ENCODE results near the gene FREM2.

FREM2 gene

DNA sequence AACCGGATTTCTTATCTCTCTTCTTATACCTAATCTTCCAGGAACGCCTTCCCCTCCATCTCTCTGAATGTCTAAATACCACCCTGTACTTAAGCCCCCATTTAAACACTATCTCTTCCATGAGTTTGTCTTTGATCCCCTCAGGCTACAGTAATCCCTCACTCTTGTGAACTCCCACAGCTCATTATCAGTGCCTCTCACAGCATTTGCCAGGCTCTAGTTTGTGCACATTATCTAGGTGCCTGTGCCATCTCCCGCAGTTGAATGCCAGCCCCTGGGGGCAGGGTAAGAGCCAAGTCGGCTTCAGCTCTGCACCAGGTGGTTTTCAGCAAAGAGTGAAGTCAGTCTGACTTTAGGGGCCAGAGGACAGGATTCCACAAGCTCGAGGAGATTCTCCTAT, 71.4 kb downstream of the FREM2 start:
- in situ Hi-C loops (cut with HindIII; ENCODE audit: low sequenced_read_pairs) = no loop called here

DNA sequence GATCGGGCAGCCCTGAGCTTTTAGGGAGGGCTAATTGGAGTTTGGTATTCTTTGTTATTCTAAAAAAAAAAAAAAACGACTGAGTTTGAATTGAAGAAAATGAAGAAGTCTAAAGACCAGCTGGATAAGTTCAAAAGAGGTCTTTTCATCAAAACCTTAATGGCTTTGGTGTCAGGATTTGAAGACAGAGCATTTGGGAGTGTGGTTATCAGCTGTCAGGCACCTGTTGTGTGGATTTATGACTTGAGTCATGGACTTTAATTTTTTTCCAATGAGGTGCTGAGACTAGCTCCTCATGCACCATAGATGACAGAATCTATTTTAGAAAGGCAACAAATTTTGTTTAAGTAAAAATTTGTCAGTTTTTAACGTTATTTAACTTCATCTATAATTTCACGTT, 72.5 kb downstream of the FREM2 start:
- in situ Hi-C loops (cut with HindIII; ENCODE audit: low sequenced_read_pairs) = no loop called here

DNA sequence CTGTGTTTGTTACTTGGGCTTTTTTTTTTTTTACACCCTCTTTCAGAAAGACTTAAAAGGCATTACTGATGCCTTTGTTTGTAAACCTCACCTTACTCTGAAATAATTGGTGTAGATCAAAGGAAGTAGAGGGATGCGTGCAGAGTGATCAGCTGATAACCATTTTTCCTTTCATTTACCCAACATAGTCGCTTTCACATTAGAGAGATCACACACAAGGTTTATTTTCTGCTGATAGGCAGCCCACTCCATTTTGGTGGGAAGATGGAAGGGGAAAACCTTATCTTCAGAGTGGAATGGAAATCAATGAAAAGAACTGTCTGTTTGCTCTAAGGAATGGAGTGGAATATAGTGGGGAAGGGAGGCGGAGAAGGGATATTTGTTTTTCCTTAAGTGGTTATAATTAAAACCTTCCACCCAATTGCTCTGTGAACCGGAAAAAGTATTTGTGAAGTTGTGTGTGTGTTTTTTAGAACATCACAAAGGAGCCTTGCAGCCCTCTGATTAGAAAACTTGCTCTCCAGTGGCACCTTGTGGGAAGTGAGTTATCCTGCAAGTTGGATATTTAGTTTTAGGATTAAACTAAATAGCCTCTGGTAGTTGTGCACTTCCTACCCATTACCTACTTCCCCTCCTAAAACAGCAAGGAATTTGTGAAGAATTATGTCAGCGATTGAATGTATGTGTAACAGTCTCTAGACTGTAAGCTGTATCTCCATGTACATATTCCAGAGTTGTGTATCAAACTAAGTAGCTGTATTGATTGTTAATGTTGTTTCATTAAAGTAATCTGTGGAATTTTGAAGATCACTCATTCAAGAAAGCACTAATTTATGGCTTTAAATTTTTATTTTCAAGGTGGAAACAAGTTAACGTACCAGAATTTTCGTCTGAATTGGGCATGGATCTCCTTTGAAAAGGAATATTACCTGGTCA, 76.8 kb downstream of the FREM2 start:
- in situ Hi-C loops (cut with HindIII; ENCODE audit: low sequenced_read_pairs) = no loop called here

DNA sequence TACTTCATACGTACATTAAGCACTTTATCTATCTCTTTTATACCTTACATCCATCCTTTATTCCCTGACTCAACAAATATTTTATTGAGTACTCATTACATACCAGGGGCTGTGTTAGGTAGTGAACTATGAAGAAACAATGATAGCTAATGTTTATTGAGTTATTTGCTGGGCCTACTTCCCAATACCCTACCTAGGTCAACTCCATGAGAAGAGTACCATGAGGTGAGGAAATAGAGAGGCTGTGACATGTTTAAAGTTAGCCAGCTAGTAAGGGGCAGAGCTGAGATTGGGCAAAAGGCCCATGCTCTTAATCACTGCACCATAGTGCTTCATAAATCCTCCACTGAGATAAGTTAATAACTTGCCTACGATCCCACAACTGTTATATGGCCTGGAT, 79.9 kb downstream of the FREM2 start:
- in situ Hi-C loops (cut with HindIII; ENCODE audit: low sequenced_read_pairs) = no loop called here

DNA sequence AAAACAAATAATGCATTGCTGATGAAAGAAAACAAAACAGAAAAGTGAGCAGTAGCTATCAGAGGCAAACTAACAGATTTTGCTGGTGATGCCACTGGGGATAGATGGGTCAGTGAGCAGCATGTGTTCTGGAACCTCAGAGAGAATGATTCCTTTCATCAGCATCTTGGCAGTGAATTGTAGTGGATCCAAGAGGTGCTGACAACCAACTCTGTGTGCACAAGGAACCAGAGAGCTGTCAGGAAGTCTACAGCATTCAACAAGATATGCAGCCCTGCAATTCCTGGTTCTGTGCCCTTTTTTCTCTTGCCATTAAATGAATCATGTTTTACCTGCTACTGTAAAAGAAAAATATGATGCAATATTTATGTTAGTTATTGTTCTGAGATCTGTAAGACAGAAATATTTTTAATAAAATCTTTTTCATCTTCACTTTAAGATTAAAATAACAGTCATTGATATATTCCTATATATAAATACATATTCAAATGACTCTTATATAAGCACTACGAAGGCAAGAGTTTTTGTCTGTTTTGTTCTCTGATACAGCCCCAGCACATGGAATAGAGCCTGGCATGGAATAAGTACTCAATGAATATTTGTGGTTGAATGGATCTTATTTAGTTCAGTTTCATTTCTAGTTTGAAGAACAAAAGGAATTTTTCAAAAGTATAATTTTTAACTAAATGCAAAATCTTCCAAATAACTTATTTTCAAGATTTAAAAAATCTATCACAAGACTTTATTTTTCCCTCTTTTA, 80.8 kb downstream of the FREM2 start:
- in situ Hi-C loops (cut with HindIII; ENCODE audit: low sequenced_read_pairs) = no loop called here

DNA sequence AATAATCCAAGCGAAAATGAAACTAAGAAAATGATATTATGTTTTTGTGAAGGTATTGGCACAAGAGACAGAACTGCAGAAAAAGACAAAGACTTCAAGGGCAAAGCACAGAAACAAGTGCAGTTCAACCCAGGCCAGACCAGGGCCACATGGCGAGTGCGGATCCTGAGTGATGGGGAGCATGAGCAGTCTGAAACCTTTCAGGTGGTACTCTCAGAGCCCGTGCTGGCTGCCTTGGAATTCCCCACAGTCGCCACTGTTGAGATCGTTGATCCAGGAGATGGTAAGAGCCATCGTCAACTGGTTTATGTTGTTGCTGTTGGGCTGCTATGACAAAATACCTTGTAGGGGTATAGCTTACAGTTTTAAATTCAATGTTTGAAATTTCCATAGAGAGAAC, 82.6 kb downstream of the FREM2 start:
- in situ Hi-C loops (cut with HindIII; ENCODE audit: low sequenced_read_pairs) = no loop called here

DNA sequence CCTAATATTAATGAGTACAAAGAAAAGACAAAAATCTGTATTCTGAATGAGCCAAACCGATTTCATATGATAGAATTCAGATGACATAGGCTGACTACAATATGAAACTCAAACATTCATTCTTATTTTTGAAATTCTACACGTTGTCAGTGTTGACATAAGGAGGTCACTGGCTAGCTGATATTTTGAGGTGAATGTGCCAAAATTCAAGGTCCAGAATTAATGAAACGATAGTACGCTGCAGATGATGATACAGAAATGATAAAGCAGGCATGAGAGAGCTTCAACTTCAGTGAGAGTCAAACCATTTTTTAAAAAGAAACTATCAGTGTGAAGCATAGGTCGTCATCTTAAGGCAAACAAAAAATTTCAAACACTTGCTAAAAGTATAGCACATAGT, 88.2 kb downstream of the FREM2 start:
- in situ Hi-C loops (cut with HindIII; ENCODE audit: low sequenced_read_pairs) = no loop called here

DNA sequence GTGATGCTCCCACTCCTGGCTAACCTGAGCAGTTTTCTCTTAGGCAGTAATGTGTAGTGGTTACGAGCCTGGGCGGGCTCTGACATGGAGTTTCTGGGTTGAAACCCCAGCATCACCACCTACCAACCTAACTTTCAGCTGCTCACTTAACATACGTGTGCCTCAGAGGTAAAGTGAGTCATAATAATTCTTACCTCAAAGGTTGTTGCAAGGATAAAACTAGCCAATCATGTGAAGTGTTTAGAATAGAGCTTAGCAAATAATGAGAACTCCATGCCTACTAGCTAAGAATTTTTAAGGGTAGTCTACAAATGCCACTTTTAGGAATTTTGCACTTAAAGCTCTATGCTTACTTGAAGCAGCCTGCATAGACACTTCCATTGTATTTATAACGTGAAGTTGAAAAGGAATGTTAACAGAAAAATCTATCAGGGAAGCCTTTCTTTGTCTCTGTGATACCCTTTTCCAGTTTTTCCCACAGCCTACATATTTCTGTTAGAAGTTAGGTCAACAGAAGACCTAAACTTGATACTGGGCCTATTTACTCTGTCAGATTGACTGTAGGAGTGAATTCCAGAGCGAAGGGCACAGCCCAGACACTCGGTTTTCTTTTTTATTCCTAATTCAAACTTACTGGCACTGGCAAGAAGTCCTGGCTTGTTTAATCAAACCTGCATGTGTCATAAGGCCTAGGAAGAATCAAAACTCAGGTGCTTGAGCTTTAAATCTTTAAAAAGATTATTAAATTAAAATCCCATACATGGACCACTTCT, 90.7 kb downstream of the FREM2 start:
- in situ Hi-C loops (cut with HindIII; ENCODE audit: low sequenced_read_pairs) = no loop called here

DNA sequence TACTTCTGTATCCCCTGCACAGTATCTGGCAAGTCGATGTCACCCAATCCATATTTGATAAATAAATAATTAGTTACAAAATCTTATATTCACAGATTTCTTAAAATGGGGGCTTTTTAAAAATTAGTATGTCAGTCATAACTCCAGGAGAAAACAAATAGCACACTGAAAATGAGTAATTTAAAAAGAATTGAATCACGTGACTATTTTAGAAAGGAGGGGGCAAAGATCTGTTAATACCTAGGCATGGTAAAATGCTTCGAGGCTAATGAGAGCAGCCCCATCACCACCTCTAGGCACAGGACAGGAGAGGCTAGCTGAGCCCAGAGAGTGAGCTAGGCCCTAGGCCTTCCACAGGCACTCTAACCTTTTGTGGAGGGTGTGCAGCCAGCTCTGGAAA, 94.7 kb downstream of the FREM2 start:
- in situ Hi-C loops (cut with HindIII; ENCODE audit: low sequenced_read_pairs) = no loop called here

DNA sequence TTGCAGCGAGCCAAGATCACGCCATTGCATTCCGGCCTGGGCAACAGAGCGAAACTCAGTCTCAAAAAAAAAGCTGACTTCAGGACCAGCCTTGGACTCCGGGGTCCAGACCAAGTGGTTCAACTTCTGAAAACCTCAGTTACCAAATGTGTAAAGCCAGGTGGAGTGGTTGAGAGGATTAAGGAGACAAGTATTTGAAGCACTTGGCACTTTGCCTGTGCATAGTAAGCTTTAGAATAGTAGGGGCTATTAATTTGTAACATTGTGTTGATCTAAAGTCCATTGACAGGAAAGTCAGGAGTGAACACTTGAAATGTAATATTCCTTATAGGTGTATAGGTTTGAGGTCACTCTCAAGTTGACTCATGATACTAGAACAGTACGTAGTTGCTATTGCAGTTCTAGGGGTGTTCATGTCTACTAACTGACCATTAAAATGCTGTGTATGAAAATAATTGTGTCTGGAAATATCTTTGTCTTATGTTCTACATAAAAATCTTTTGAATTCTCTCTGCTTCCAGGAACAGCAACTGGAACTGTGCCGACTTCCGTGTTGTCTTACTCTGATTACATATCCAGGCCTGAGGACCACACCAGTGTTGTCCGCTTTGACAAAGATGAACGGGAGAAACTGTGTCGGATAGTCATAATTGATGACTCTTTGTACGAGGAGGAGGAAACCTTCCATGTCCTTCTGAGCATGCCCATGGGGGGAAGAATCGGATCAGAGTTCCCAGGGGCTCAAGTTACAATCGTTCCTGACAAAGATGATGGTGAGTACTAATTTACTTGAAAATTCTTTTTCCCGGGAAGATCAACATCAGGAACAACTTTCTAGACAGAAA, 97.4 kb downstream of the FREM2 start:
- in situ Hi-C loops (cut with HindIII; ENCODE audit: low sequenced_read_pairs) = no loop called here

DNA sequence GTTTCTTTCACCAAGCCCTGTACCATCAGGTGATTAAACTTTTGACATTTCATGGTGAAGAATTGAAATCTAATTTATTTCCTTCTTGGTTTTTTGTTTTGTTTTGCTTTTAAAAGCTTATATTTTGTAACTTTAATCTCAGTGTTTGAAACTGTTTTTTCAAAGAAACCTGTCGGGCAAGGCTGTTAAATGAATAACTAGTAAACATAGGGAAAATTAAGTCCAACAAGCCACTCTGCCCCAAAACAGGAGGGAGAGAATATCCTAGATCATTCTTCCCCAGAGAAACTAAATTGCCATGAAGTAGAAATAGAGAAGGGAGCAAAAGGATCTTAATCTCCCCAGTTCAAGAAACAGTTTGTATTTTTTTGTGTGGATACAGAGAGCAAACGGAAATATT, 98.2 kb downstream of the FREM2 start:
- in situ Hi-C loops (cut with HindIII; ENCODE audit: low sequenced_read_pairs) = no loop called here

DNA sequence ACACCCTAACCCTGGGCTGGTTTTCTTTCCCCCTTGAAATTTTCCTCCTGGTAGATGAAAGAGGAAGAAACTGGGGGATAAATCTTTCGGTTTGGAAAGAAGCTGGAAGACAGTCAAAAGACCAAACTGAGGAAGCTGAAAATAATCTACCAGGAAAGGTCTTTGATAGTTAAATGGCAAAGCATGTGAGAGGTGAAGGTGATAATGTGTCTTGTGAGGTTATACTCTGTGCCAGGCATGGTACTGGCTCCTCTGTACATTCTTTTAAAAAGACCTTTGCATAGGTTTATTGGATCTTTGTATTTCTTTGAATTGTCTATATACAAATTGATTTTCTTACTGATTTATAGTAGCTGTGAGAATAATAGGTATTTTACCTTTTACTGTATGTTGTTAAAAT, 98.6 kb downstream of the FREM2 start:
- in situ Hi-C loops (cut with HindIII; ENCODE audit: low sequenced_read_pairs) = no loop called here

DNA sequence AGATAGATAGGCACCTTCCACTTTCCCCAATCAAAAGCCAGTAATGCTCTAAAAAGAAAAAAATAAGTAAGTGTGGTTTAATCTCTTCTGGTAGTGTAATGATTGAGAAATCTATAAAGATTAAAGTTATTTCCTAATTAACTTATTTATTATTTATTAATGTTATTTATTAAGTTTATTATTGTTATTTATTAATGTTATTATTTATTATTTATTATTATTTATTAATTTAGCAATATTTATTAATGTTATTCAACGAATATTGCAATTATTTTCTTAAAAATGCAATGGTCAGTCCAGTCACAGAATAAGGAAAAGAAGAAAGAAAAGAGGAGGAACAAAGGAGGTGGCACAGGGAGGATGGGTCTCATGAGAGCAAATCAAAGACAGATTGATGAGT, 100.7 kb downstream of the FREM2 start:
- in situ Hi-C loops (cut with HindIII; ENCODE audit: low sequenced_read_pairs) = no loop called here

DNA sequence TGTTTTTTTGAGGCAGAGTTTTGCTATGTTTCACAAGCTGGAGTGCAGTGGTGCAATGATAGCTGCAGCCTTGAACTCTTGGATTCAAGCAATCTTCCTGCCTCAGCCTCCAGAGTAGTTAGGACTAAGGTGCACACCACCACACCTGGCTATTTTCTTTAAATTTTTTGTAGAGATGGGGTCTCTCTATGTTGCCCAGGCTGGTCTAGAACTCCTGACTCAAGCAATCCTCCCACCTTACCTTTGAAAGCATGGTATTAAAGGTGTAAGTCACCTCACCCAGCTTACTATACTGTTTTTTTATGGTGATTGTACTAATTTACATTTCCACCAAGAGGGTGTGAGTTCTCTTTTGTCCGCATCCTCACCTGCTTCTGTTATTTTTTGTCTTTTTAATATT, 110.0 kb downstream of the FREM2 start:
- in situ Hi-C loops (cut with HindIII; ENCODE audit: low sequenced_read_pairs) = no loop called here

DNA sequence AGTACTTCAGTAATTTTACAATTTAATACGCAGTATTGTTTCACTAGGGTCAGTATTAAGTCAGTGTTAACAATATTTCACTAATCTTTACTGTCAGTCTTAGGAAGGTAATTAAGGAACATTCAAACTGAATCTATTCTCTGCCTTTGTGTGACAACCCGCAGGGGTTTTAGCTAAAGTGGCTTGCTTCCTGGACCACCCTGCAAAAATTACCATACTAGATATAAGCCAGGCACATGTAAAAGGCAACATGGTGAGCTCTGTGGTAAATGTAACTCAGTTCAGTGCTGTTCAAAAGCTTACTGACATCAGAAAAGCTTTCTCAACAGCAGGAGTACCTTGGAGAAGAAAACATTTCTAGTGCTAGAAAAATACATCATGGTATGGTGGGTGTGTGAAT, 116.7 kb downstream of the FREM2 start:
- in situ Hi-C loops (cut with HindIII; ENCODE audit: low sequenced_read_pairs) = loop anchor here (5.0 kb wide), 1 partner anchor 76 kb away; no protein-coding TSS in a partner anchor

DNA sequence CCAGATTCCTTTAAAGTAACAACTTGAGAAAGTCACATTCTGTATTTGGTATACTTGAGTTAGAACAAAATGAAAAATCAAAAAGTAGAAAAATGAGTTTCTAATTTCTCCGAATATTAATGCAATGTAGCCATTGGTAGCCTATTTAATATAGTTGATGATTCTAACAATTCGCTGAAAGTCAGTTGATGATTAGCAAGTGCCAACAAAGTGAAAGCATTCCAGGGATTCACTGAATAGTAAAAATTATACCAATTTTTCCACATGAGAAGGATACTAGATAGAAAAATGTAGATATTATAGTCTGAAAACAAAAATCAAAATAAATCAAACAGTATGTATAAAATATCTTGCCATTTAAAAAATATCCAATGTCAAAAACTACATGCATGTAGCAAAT, 117.2 kb downstream of the FREM2 start:
- in situ Hi-C loops (cut with HindIII; ENCODE audit: low sequenced_read_pairs) = loop anchor here (5.0 kb wide), 1 partner anchor 77 kb away; no protein-coding TSS in a partner anchor

DNA sequence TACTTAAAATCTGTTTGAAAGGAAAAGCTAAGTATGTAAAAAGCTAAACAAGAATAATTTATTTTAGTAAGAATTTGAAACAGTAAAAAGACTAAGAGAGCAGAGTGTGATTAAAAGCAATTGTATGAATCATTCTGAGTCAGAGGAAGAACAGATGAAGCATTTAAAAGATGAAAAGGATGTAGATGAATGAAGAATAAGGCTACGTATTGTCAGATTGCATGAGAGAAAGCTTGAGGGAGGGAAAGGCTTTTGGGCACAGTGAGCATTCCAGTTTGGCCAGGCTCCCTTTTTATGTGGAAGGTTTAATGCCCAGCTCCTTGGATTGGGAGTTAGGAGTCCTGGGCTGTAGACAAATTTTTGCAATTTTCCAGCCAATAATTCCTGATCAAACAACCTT, 117.7 kb downstream of the FREM2 start:
- in situ Hi-C loops (cut with HindIII; ENCODE audit: low sequenced_read_pairs) = loop anchor here (5.0 kb wide), 1 partner anchor 77 kb away; no protein-coding TSS in a partner anchor

DNA sequence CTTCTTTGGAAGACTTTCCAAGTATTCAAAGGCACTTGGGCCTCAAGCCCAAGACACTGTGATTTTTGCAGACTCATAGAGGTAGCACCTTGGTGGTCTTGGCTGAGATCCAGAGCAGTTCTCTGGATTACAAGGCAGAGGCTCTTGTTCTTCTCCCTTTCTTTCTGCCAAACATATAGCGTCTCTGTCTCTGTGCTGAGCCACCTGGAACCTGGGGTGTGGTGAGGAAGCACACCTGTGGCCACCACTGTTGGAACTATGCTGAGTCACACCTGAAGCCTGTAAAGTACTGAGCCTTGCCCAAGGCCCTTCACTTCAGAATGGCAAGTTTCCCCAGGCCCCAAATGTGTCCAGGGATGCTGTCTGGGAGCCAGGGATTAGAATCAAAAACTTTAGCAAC, 127.5 kb downstream of the FREM2 start:
- in situ Hi-C loops (cut with HindIII; ENCODE audit: low sequenced_read_pairs) = no loop called here

DNA sequence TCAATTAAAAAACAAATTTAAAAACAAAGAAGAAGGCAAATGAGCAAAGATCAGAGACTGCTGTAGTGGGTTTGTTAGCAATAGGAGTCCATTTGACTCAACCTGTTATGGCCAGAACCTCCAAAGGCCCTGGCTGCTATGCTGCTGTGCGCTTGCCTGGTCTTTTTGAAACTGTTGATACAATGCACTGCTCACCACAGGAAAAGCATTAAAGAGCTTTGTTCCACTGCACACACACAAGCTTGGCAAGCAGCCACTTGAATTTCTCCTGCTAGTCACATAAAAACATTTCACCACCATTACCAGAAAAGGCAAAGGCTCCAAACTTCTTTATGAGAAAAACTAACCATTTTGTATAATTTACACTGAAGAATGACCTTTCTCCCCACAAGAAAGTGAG, 132.2 kb downstream of the FREM2 start:
- in situ Hi-C loops (cut with HindIII; ENCODE audit: low sequenced_read_pairs) = no loop called here

DNA sequence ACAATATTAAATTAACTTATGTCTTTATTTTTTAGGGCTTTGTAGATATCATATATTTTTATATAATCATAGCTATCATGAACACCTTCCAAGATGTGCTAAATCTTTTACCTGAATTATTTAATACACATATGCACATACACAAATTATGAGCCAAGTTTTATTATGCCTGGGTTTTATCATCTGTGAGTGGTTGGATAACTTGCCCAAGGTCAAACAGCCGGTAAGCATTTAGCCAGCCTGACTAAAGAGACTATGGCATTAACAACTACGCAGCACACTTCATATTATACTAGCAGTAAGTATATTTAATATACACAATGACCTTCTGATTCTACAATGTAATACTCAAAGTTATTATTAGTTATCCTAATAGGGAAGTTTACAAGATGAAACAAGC, 132.7 kb downstream of the FREM2 start:
- in situ Hi-C loops (cut with HindIII; ENCODE audit: low sequenced_read_pairs) = no loop called here

Data from endothelial cell of hepatic sinusoid (primary cell).